ENCODE data around the gene PHF12.
"Not testable (repeated sequence)": the region's sequence is repeated elsewhere in the genome, so short reads cannot be mapped to it uniquely, and the experiment has no call there.

The PHF12 gene

GRCh38 chr17:28879886-28880571 is 71.3 kb downstream of the PHF12 start:
- no peak for DNase-seq

- DNase-seq, result peak in 2 of 3 experiments; percentile 43 to 64
Measured at GRCh38 chr17:28878981-28879380, 72.3 kb downstream of the PHF12 start.

GRCh38 chr17:28878158-28878910 is 73.0 kb downstream of the PHF12 start:
- no peak for DNase-seq

- DNase-seq, result not testable (repeated sequence)
Measured at GRCh38 chr17:28877150-28877711, 74.1 kb downstream of the PHF12 start.

GRCh38 chr17:28875848-28876550 is 75.3 kb downstream of the PHF12 start:
- no peak for DNase-seq

- DNase-seq, result no peak
Measured at GRCh38 chr17:28874750-28875149, 76.6 kb downstream of the PHF12 start.

GRCh38 chr17:28873839-28874238 is 77.5 kb downstream of the PHF12 start:
- no peak for DNase-seq

GRCh38 chr17:28871056-28871579 is 80.2 kb downstream of the PHF12 start:
- no peak for DNase-seq

- DNase-seq, result no peak
Measured at GRCh38 chr17:28867276-28867675, 84.0 kb downstream of the PHF12 start.

GRCh38 chr17:28865946-28866752 is 85.2 kb downstream of the PHF12 start:
- no peak for DNase-seq

GRCh38 chr17:28864991-28865849 is 86.1 kb downstream of the PHF12 start:
- DNase-seq, result no peak

GRCh38 chr17:28863953-28864352 is 87.4 kb downstream of the PHF12 start:
- no peak for DNase-seq

GRCh38 chr17:28862561-28862960 is 88.8 kb downstream of the PHF12 start:
- DNase-seq, result no peak

- no peak for DNase-seq
Measured at GRCh38 chr17:28861393-28862203, 89.7 kb downstream of the PHF12 start.

GRCh38 chr17:28860363-28860808 is 90.9 kb downstream of the PHF12 start:
- no peak for DNase-seq

- no peak for DNase-seq
Measured at GRCh38 chr17:28858801-28859355, 92.4 kb downstream of the PHF12 start.

- no peak for DNase-seq
Measured at GRCh38 chr17:28857905-28858800, 93.2 kb downstream of the PHF12 start.

- DNase-seq, result no peak
Measured at GRCh38 chr17:28856028-28856574, 95.2 kb downstream of the PHF12 start.

- DNase-seq, result no peak
Measured at GRCh38 chr17:28855336-28855679, 96.0 kb downstream of the PHF12 start.

Measured in NCI-H1417 (cell line).